HG02973 (cell line): ENCODE measurements around the gene IP6K3.

Experiments
- ATAC-seq: cut with Tn5 transposase; IDR thresholded peaks from one replicate; pipeline ENCODE4 v1.9.1; 2021; ENCODE audit warnings: moderate library complexity; ENCODE audit not compliant: unreplicated experiment

IP6K3 gene

DNA sequence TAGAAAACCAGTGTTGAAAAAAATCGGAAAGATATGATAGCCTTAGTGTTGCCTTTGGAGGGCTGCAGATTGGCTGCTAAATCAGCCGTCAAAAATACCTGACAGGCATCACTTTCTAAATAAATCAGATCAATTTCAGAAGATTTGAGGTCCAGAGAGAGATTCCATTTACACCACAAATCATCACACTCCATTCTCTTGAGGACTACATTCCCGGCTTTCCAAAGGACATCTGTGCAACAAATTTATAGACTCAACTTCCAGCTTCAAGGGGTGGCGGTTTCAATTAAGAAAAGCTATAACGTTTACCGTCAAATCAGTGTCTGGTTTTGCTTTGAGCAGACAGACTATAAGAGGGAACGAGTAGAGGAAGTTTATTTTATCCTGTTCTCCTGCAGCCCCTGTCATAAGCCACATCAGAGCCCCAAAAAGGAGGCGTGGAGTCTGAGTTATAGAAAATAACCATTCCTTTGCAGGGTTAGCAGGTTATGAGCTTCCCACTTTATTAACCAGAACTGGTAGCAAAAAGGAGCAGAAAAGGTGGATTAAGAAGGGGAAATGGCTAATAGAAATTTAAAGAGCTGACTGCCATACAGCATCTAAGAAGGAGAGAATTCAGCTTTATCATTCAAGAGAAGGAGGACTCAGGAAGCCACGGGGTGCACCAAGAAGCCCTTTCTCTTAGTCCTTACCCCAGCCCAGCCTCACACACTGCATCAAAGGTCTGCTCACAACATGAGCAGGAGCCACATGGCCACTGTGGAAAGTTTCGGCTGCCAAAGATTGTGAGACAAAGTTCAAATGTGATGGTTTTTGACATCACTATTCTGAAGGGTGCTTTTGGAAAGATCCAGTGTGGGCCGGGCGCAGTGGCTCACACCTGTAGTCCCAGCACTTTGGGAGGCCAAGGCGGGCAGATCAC lies 22.3 kb downstream of the IP6K3 start:
- no peak for ATAC-seq

DNA sequence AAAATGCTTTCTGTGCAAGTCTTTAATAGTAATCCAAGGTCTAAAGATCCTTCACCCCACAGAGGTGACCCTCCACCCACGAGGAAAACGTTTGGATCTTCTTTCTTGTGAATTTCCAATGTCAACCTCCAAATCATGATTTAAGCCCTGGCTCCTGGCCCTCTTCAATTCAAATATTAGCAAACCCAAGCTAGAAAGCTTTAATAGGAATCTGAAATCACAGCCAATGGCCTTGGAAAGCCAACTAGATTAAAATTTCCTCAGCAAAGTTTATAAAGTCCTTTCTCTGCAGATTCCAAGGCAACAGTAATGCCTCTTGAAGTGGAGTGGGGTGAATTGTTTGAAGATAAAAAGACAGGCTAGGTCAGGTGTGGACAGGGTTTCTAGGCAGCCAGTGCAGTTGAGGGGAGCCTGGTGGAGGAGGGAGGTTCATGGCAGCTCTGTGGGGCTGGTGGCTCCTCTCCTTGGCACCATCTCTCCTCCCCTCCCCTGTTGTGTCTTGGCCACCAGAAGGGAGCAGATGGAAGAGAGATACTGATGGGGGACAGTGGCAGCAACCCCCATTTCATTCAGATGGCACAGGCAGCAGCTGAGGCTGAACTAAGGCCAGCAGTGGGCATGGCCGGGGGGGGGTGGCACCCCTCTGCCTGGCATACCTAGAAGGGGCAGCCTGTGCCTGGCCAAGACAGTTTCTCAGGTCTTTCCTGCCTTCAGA lies 23.2 kb downstream of the IP6K3 start:
- no peak for ATAC-seq

DNA sequence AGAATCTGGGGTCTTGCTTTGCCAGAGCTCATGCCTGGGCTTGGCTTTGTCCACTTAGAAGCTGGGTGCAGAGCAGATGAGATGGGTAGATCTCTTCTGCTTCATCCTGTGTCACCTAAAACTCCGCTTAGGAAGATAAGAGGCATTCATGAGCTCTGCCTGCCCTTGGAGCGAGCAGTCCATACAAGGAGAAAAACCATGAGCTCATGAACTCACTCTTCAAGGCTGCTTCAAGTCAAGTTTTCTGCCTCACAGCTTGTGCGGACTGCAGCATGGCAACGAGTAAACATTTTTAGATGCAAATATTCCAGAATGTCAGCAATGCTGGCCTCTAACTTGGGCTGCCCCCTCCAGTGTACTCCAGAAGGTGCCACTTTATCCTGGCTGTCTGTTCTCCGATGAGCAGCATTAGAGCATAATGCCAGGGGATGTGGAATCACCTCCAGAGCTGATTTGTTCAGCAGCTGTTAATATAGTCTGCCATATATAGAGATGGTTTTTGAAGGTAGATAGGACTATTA lies 24.5 kb downstream of the IP6K3 start:
- ATAC-seq, result no peak

DNA sequence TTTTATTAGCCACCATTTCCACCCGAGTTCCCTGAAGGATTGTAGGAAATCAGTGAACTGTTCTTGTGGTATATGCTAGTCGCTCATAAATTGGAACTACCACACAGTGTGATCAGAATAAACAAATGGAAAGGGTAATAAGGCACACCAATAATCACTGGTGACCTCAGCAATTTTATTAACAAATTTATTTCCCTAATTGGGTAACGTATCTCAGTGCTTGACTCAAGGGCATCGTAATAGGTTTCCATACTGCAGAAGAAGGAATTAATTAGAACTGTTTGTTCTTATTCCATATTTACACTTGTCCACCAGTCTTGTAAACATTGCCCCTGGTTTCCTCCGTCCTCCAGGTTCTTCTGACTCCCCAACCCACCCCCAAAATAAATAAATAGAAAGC lies 25.2 kb downstream of the IP6K3 start:
- no peak for ATAC-seq

DNA sequence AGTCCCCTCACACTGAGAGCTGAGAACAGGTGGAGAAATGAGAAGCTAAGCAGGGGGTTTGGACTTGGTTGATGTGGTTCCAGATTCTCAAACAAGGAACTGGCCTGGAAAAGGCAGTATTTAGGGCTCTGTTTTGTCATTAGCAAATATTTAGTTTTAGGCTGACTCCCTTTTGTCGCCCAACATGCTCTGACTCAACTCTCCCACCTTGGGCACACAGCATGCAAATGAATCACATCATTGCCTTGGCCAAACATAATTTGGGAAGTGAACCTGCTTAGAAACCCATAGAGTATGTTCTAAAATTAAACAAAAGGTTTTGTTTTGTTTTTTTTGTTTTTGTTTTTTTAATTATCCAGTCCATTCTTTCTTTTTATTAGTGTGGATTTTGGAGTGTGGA lies 25.7 kb downstream of the IP6K3 start:
- no peak for ATAC-seq

DNA sequence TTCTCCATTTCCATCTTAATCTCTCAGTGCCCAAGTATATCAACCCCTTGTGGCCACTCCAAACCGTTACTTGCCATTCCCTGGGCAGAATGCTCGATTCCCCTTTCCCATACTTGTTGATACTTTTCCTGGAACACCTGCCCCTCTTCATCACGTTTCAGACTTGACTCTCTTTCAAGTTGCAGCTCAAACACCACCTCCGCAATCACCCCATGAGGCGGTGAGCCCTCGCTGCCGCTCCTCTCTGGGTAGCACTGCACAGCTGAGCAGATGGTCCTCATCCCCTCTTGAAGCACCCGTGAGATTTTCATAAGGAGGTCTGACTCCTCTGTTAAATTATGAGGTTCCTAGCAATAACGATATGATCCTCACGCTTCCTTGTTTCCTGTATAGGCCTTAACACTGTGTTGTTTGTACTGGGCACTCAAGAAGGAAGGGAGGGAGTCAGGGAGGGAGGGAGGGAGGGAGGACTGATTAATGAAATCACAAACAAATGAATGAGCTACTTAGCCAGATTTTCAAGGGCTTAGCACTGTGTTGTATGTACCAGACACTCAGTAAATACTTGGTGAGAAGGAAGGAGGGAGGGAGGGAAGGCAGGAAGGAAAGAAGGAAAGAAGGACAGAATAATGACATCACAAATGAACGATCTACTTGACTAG lies 27.2 kb downstream of the IP6K3 start:
- no peak for ATAC-seq

DNA sequence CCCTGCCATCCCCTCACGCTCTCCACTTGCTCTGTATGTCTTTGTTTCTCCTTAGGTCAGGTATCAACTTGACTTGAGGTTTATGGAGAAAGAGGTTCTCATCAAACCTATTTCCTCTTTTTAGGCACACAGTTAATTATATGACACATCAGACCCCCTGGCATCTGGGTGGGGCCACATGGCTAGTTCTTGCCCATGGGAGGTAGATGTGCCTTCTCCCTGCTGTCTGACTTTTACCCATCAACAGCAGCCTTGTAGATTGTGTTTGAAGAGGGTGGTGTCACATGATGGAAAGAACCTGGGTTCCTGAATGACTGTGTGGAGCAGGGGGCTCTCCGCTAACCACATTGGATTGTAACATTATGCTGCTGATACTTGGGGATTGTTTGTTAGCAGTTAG lies 28.0 kb downstream of the IP6K3 start:
- ATAC-seq, result no peak

DNA sequence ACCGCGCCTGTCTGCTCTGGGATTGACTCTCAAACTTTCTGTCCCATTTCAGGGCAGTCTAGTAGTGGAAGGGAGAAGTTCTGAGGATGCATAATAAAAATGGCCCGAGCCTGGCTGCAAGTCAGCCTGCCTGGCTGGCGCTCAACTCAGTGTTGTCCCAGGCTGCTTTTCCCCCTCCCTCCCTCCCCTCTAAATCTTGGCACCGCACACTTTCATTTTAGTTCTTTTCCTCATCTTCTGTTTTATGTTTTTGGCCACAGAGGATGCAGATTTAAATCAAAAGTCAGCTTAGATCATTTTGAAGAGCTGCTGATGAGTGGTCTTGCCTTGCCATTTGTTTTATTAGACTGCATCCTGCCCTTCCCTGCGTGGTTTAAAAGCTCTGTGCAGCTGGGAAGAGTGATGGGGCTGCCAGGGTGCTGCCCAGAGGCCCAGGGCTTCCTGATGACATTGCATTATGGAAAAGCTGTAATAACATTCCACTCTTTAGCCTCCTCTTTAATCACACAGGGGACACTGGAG lies 28.7 kb downstream of the IP6K3 start:
- no peak for ATAC-seq

DNA sequence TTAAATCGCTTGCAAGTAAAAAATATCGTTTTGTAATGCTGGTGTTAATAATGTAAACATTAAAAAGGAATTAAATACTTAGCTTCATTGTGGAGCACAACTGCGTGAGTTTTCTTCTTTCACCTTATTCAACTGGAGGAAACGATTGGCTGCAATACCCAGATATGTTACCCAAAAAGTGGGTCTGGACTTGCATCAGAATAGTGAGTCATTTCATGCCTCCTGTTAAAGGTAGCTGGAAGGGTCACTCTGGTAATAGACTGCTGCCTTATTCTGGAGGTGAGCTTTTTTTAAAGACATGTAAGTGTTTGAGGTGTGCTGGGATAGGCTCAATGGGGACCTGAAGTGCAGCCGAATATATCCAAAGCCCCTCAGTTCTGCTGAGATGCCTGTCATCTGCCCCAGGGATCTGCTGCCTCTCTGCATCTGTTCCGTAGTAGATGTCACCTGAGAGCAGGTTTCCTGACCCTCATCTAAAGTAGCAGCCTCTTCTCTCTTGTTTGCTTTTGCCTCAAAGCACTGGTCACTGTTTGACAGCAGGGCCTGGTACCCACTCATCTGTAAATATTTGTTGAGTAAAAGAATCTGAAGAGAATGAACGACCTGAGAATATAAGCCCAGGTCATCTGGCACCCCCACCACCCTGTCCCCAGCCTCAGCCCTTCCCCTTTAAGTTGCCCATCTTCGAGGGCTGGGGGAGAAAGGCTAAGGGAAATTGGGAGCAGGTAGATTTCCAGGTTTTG lies 29.6 kb downstream of the IP6K3 start:
- ATAC-seq, result no peak

DNA sequence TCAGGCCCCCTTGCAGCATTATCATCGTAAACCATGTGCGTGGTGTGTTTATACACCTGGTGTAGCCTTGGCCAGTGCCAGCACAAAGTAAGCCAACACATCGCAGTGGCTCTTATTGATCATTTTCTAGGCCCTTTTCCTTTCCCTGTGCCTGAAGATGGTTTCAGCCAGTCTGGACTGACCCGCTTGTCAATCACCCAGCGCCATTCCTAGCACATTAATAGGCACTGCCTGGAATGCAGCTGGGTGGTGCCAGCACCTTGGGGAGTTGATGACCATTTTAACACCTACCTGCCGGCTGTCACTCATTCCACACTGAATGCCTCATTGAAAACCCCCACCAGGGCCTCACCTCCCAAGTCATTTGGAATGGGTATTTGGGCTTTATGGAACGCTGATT lies 30.3 kb downstream of the IP6K3 start:
- ATAC-seq, result no peak

DNA sequence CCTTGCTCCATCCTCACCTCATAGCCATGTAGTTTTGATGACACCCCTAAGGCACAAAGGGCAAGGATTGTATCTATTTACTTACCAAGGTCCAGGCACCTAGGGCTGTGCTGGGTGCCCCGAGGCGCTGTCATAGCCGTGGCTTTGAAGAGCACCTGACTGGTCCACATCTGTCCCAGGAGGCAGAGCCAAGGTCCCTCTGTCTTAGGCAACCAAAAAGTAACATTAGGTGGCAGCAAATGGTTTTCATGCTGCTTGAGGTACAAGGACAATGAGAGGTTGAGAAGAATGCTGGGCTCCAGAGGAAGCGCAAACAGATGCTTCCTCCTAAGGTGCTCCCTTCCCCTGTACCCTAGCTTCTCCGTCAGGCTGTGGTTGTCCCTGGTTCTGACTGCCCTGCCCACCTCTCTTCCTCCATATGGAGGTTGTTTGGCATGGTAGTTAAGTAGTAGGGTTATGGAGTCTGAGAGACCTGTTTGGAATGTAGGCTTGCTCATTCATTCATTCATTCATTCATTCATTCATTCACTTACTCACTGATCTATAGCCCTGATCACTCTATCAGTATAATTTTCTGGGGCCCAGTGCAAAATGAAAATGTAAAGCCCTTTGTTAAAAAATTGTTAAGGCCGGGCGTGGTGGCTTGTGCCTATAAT lies 32.2 kb downstream of the IP6K3 start:
- ATAC-seq, result no peak

DNA sequence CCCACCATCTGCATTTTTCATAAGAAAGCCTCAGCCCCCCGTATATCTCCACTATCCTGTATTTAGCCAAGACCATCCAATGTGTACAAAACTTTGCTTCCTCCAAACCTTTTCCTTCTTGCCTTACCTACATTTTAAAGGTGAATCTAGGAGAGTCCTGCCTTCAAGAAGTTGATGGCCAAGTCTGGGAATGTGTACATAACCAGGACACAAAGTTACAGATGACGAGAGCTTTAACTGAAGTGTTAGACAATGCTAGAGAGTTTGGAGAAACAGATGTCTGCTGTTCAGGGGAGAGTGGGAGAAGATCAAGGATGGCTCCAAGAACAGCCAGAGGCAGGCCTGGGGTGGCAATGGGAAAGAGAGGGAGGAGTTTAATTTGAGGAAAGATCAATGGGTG lies 32.9 kb downstream of the IP6K3 start:
- no peak for ATAC-seq

DNA sequence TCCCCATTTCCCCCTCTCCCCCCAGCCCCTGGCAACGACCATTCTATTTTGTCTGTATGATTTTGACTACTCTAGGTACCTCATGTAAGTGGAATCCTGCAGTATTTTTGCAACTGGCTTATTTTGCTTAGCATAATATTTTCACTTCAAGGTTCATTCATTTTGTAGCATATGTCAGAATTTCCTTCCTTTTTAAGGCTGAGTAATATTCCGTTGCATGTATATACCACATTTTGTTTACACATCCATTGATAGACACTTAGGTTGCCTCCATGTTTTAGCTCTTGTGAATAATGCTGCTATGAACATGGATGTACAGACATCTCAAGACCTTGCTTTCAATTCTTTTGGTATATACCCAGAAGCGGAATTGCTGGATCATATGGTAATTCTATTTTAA lies 33.8 kb downstream of the IP6K3 start:
- no peak for ATAC-seq

DNA sequence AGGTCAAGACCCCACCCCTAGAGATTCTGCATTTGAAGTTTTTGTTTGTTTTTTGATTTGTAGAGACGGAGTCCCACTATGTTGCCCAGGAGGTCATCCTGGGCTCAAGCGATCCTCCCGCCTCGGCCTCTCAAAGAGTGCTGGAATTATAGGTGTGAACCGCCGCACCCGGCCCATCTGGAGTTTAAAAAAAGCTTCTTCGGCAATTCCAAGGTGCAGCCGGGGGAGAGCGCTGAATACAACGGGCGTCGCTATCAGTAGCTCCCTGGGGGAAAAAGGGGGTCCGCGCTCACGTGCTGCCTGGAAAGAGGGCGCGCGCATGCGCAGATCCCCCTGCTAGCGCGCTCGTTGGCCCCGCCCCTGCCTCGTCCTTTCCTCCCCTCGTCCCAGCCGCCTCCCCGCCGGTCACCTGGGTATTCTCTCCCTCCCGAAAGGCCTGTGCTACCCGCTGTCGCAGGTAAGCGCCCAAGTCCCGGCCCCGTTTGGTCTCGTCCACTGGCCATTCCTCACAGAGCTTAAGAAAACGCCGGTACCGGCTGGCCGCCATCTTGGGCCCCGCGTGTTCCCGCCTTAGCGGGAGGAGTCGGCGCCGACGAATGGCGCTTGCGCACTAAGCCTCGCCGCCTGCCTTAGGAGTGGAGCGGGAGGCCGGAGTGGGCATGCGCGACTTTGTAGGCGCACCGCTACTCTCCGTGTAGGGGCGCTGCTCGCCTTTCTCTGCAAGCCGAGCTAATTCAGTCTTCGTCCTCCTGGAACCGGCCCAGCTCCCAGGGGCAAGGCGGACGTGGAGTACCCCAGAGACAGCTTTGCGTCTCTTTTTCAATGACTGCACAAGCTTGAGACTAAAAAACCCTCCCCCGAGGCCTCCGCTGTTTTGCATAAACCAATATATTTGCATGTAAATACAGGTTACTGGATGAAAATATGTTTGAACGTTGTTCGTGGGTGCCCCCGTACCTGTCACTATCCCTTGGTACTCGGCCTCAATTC lies 35.3 kb downstream of the IP6K3 start, which contains the start of gene UQCC2:
Gene UQCC2 (minus strand): TSS at position 561 of the 990 bp plus-strand sequence. CDS start 14 bp downstream, at position 547.
- ATAC-seq, result peak; percentile 64

DNA sequence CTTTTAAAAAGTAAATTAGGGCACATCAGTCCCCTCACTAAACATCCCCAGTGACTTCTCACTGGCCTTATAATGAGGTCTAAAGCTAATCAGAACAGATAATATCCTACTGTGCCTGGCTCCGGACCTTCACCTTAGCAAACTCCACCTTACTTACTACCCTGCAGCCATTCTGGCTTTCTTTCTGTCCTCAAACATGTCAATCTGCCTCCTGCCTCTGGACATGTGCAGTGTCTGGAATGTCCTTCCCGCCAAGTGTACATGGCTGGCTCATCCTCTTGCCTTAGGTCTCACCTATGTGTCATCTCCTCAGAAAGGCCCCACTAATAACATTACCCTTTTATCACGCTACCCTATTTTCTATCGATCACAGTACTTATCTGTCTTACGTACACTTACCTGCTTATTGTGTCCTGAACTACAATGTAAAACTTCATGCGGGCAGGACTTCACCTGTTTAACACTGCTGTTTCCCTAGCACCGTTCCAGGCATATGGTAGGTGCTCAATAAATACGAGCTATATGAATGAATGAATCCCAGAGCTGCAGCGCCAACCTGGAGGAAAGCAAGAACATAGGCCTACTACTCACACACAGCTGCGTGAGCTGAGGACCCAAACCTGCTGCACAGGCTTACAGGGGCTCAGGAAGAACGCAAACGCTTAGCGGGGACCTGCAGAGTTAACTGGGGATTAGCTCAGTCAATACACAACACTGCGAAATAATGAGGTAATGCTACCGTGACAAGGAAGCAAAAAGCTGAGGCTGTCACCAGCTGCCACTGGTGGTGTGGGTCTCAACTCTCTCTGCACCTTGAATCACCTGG lies 36.2 kb downstream of the IP6K3 start:
- ATAC-seq, result no peak

DNA sequence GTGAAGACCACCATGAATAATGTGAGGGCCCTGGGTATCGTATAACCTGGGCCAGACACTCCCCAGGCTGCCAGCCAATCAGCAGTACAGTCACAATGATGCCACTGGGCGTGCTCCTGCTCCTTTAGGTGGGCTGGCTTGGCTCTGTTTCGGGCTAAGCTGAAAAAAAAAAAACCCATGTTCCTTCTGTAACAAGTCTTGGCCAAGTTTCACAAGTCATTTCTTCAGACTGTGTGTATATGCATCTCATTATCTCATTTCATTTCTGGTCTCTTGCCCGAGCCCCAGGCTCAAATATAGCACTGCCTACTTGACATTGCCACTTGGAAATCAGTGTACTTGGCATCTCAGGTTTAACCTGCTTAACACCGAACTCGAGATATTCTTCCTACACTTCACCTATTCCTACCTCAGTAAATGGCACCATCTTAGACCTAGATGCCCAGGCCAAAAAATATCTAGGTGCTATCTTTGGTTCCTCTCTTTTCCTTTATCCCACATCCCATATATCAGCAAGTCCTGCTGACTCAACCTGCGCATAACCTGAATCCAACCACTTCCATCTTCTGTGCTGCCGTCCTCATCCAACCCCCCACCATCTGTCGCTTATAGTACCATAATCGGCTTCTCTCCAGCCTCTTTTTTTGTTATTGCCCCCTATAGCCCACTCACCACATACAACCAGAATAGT lies 37.0 kb downstream of the IP6K3 start:
- no peak for ATAC-seq

DNA sequence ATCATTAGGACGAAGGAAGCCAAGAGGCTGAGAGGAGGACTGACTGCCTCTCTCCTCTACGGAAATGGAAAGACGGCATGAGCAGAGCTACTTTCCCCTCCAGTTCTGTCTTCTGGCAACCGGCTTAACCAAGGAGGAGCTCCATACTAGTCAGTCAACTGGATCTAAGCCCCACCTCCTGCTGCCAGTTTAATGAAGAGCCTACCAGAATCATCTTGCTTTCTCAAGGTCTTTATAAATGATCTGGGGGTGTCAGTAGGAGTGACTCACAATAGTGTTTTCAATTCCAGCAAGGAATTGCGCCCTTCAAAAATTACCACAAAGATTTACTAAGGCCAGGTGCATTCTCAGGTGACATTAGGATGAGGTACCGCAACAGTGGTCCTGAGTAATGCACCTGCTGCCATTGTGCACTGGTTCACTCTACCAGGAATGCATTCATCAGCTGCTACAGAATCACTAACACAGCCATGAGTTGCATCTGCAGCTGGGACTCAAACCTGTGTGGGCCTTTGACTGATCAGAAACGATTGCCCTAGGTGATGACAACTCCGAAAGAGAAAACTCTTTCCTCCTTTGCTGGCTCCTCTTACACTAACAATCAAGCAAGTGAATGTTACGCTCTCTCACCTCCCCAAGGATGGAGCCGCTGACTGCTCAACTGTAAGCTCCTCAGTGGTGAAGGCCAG lies 38.0 kb downstream of the IP6K3 start:
- no peak for ATAC-seq
